SKM-1 treated with dmso at 0.1 percent for 144 hours (cell line): Measurements from ENCODE around the gene MAGEB1.

Source experiments
- DNase-seq: peaks from one replicate; lab custom pipeline; 2025; ENCODE audit not compliant: unreplicated experiment; lab: John Stamatoyannopoulos, UW

The MAGEB1 gene

GRCh38 chrX:30246769-30247489, at the start of gene MAGEB1:
TSS of gene MAGEB1 (plus strand) at chrX:30247146. CDS start at chrX:30250494, 3,348 bp downstream.
- no peak for DNase-seq

- no peak for DNase-seq
Measured at GRCh38 chrX:30212172-30212571, 34.8 kb upstream of the MAGEB1 start.

GRCh38 chrX:30215357-30215843, 31.5 kb upstream of the MAGEB1 start, which contains the start of gene MAGEB2:
TSS of gene MAGEB2 (plus strand) at chrX:30215563. CDS start at chrX:30218581, 3,018 bp downstream.
- DNase-seq = no peak

GRCh38 chrX:30217465-30217864, 29.5 kb upstream of the MAGEB1 start:
- DNase-seq = no peak

GRCh38 chrX:30219372-30219771, 27.6 kb upstream of the MAGEB1 start:
- no peak for DNase-seq

GRCh38 chrX:30220661-30221060, 26.3 kb upstream of the MAGEB1 start:
- DNase-seq = no peak

GRCh38 chrX:30224536-30224935, 22.4 kb upstream of the MAGEB1 start:
- no peak for DNase-seq

GRCh38 chrX:30228526-30228925, 18.4 kb upstream of the MAGEB1 start:
- DNase-seq = no peak

- DNase-seq = no peak
Measured at GRCh38 chrX:30230395-30230794, 16.6 kb upstream of the MAGEB1 start, which contains the start of gene MAGEB3. TSS of gene MAGEB3 (plus strand) at chrX:30230657. CDS start at chrX:30235925, 5,268 bp downstream.

- no peak for DNase-seq
Measured at GRCh38 chrX:30241724-30242415, 5.1 kb upstream of the MAGEB1 start, which contains the start of gene MAGEB4. TSS of gene MAGEB4 (plus strand) at chrX:30242000. CDS start at chrX:30242136, 136 bp downstream.

- DNase-seq = no peak
Measured at GRCh38 chrX:30248854-30249253, 1.9 kb downstream of the MAGEB1 start.

GRCh38 chrX:30253257-30253656, 6.3 kb downstream of the MAGEB1 start:
- no peak for DNase-seq

- no peak for DNase-seq
Measured at GRCh38 chrX:30259927-30260326, 13.0 kb downstream of the MAGEB1 start.

GRCh38 chrX:30261012-30261411, 14.1 kb downstream of the MAGEB1 start:
- no peak for DNase-seq

- DNase-seq = no peak
Measured at GRCh38 chrX:30262763-30263162, 15.8 kb downstream of the MAGEB1 start.

- no peak for DNase-seq
Measured at GRCh38 chrX:30270639-30271038, 23.7 kb downstream of the MAGEB1 start.

- DNase-seq = no peak
Measured at GRCh38 chrX:30275498-30275897, 28.6 kb downstream of the MAGEB1 start.

- DNase-seq = no peak
Measured at GRCh38 chrX:30278365-30278764, 31.4 kb downstream of the MAGEB1 start.

- DNase-seq = no peak
Measured at GRCh38 chrX:30280428-30280827, 33.5 kb downstream of the MAGEB1 start.

- no peak for DNase-seq
Measured at GRCh38 chrX:30282527-30282926, 35.6 kb downstream of the MAGEB1 start.

GRCh38 chrX:30283456-30284200, 36.7 kb downstream of the MAGEB1 start:
- no peak for DNase-seq
